GM19324 (cell line): ENCODE measurements around the gene FOSL1.

ENCODE experiments used
- ATAC-seq: cut with Tn5 transposase; IDR thresholded peaks from one replicate; pipeline ENCODE4 v1.9.1; 2021; ENCODE audit warnings: mild to moderate bottlenecking, moderate library complexity; ENCODE audit not compliant: unreplicated experiment, low FRiP score

The FOSL1 gene

GRCh38 chr11:65920372-65920802 lies 20.2 kb upstream of the FOSL1 start:
- no peak for ATAC-seq

- ATAC-seq: peak; percentile 51
These were observed 19.6 kb upstream of the FOSL1 start for GRCh38 chr11:65919573-65920371.

DNA sequence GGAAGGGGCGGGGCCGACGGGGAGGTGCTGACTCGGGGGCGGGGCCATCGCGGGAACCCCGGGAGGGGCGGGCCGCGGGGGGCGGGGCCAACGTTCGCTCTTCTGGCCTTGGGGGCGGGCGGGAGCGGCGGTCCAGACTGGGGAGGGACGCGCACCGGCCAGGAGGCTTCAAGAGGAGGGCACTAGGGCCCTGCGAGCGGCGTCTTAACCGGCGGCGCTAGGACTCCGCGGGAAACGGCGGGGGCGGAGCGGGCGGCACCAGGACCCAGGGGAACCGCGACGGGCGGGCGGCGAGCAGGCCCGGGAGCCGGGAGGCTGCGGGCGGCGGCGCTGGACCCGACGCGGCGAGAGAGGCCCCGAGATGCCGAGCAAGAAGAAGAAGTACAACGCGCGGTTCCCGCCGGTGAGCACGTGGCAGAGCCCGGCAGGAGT lies 19.0 kb upstream of the FOSL1 start, which contains the start of gene DRAP1:
Gene DRAP1, plus strand, starts transcription at position 286 of the 432 bp plus-strand sequence. Its CDS starts 76 bp downstream, at position 362.
- peak; percentile 86 for ATAC-seq

DNA sequence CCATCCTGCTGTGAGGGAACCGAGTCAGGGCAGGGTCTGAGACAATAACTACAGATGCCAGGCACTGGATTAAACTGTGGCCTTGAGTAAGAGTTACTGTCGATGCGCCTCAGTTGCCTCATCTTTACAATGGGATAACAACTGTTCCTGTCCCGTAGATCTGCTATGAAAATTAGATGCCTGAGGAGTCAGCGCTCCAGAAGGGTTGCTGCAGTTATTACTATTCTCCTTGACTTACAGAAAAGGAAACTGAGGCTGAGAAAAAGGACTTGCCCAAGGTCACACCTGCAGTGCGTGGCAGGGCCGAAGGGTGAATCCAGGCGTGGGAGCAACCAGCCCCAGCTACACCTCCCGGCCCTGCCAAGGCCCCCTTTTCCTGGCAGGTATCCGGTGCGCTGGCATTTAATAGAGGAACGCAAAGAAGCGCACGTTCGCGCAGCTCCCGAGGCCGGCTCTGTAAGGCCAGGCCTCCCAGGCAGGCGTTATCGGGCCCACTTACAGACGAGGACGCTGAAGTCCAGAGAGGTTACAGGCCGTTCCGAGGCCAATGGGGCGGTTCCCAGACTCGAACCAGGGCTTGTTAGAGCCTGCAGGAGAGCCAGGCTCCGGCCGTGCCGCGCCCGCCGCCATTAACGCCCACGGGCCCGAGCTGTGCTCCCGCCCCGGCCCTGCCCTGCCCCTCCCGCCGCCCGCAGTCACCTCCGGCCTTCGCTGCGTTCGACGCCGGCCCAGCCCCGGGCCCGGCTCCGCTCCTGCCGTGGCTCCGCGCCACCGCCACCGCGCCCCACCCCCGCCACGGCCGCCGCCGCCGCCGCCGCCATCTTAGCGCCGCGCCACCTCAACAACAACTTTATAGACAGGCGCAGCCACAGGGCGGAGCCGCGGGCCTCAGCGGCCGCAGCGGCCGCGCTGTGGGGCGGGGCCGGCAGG lies 18.3 kb upstream of the FOSL1 start, which contains the start of gene C11orf68:
Gene C11orf68, minus strand, starts transcription at position 852 of the 930 bp plus-strand sequence. Its CDS starts 31 bp downstream, at position 821.
- peak; percentile 61 for ATAC-seq

GRCh38 chr11:65917434-65918210 lies 17.4 kb upstream of the FOSL1 start:
- ATAC-seq: no peak

GRCh38 chr11:65917077-65917433 lies 16.9 kb upstream of the FOSL1 start:
- no peak for ATAC-seq

- ATAC-seq: no peak
These were observed 16.2 kb upstream of the FOSL1 start for GRCh38 chr11:65916391-65916790.

DNA sequence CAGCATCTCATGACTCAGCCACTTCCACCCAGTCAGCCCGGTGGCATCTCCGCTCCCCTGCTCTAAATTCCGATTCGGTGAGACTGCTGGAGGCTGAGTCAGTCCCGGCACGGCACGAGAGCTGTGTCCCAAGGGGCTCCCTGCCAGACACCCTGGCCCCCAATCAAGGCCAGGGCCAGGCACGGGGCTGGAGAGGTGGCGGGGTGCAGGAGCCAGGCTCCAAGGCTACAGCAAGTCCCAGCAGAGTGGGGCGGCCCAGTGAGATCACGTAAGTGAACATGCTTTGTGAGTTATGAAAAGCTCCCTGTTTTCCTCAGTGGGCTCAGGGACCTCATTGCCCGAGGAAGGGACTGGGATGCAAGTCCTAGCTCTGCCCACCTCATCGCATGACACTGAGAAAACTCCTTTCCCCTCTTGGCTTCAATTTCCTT lies 15.6 kb upstream of the FOSL1 start:
- ATAC-seq: no peak

GRCh38 chr11:65915101-65915820 lies 15.1 kb upstream of the FOSL1 start:
- ATAC-seq: no peak

GRCh38 chr11:65912845-65913244 lies 12.7 kb upstream of the FOSL1 start:
- ATAC-seq: no peak

DNA sequence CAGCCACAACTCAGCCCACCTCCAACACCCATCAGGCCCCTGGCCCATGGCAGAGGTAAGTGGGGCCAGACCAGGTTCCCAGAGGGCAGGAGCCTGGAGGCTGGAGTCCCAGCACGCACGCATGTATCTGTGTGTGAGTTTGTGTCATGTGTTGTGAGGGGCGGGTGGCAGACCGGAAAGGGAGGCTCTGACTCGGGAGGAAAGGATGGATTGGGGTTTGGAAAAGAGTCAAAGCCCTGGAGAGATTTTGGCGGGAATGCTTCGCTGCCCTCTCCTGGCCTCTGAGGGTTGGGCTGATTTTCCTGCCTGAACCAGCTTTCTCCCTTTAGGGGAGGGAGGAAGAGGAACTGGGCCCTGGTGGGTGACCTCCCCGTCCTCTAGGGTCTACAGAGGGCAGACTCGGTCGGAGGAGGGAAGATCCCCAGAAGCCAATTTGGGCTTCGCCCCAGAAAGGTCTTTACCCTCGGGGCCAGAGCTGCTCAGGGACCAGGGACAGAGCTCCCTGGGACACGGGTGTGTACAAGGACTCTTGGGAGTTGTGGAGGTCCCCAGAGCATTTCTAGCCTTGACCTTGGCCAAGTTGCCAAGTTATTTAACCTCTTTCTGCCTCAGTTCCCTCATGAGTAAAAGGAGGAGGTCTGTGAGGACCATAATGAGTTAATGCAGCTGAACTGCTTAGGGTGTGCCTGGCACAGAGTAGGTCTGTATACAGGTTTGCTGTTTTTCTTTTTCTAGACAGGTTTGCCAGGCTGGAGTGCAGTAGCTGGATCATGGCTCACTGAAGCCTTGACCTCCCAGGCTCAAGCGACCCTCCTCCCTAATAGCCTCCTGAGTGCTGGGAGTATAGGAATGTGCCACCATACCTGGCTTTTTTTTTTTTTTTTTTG lies 11.7 kb upstream of the FOSL1 start:
- no peak for ATAC-seq

GRCh38 chr11:65907878-65908277 lies 7.7 kb upstream of the FOSL1 start:
- ATAC-seq: no peak

DNA sequence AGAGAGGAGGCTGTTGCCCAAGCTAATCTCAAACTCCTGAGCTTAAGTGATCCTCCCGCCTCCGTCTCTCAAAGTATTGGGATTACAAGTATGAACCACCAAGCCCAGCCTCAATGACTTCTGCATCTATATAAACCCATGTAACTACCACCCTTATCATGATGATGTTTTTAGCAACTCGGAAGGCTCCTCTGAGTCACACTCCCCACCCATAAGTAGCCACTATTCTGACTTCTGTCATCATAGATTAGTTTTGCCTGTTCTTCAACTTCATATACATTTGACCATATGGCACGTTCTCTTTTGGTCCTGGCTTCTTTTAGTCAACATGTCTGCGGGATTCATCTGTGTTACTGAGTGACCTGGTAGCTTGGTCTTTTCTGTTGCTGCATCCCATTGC lies 6.4 kb upstream of the FOSL1 start:
- ATAC-seq: no peak

GRCh38 chr11:65903715-65904114 lies 3.5 kb upstream of the FOSL1 start:
- no peak for ATAC-seq

DNA sequence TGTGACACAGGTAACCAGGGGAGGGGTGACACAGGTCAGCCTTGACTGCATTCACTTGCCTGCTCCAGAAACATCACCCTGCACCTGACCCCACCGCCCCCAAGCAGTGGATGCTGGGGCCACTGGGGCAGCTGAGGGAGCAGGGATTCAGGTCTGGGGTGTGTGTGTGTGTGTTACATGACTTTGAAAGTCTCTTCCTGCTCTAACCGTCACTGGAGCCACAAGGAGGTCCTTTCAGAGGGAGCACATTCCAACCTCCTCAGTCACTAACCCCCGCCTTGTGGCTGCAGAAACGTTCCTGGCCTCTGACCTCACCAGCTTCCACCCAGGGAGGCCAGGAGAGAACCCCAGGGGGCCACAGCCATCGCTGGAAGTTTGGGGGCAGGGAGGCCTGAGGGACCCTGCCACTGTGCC lies 2.9 kb upstream of the FOSL1 start:
- ATAC-seq: no peak

GRCh38 chr11:65900899-65901180 lies 652 bp upstream of the FOSL1 start:
- no peak for ATAC-seq

DNA sequence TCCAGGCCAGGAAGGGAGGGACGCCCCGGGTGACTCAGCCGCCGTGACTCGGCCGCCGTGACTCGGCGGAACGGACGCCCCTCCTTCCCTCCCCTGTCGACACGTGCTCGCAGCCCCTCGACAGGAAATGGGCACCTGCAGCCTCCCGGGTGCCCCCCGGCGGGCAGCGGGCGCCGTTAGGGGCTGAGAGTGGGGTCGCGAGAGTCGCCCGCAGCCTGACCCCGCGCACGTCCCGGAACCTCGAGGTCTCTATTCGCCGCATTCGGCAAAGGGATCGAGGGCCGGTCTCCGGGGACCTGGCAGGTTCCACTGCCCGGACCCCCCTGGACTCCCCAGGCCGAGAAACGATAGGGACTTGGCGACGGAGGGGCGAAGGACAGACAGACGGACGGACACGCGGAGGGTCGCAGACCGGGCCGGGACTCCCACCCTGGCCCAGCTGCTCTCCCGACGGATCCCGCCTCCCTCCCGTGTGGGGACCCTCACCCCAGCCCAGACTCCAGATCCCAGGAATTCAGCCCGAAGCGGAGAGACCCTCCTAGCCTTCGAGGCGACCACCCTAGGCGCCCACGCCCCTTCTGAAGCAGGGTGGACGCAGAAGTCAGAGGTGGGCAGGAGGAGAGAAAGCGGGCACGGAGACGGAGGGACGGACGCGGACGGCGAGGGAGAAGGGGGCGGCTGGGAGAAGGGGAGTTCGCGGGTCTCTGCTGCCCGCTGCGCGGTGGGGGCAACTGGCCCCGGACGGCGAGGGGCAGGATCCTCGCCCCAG lies 648 bp downstream of the FOSL1 start:
- no peak for ATAC-seq

GRCh38 chr11:65898656-65899355 lies 1.4 kb downstream of the FOSL1 start:
- ATAC-seq: no peak
